Measurements from ENCODE around the gene PKN3. TPM values are rescaled to one million over a fixed set of nuclear protein-coding genes. Genes with fewer than 3 reads are reported as not detected.

Gene PKN3
- total and polyA plus RNA-seq, 8 donors, result 11.8 to 18.0 (median 14.4) TPM

DNA sequence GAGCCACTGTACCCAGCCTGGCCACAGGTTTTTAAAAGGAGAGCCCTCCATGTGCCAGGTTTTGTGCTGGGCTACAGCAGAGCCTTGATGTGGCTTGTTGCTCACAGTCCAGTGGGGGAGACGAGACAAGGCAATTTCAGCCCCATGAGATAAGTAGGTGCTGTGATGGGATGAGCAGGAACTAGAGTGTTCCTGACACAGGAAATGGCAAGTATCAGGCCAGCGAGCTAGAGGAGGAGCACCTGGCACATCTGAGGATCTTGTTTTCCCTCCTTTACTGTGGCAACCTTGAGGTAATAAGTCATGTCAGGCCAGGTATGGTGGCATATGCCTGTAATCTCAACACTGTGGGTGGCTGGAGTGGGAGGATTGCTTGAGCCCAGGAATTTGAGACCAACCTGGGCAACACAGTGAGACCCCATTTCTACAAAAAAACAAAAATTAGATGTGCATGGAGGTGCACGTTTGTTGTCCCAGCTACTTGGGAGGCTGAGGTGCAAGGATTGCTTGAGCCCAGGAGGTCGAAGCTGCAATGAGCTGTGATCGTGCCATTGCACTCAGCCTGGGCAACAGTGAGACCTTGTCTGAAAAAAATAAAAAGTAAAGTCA lies 25.4 kb downstream of the PKN3 start:
- intact Hi-C loops (cut with DNase I), result no loop called here
- H3K36me3 ChIP-seq, result peaks cover 0 to 31% of the 10 kb centered on the region in 2 donors
- H3K4me1 ChIP-seq, result peaks cover 0 to 19% of the 10 kb centered on the region in 2 donors
- no peaks in the 10 kb centered on the region for H3K27me3 ChIP-seq
- no peak overlapping the region for H3K27ac ChIP-seq
- no peaks in the 10 kb centered on the region for H3K9me3 ChIP-seq
- no peak for DNase-seq
- no peak overlapping the region for H3K4me3 ChIP-seq
- ATAC-seq, result no peak
- TF ChIP-seq, protein P1, sequence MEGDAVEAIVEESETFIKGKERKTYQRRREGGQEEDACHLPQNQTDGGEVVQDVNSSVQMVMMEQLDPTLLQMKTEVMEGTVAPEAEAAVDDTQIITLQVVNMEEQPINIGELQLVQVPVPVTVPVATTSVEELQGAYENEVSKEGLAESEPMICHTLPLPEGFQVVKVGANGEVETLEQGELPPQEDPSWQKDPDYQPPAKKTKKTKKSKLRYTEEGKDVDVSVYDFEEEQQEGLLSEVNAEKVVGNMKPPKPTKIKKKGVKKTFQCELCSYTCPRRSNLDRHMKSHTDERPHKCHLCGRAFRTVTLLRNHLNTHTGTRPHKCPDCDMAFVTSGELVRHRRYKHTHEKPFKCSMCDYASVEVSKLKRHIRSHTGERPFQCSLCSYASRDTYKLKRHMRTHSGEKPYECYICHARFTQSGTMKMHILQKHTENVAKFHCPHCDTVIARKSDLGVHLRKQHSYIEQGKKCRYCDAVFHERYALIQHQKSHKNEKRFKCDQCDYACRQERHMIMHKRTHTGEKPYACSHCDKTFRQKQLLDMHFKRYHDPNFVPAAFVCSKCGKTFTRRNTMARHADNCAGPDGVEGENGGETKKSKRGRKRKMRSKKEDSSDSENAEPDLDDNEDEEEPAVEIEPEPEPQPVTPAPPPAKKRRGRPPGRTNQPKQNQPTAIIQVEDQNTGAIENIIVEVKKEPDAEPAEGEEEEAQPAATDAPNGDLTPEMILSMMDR (IDR thresholded peaks at IDR 0.05), result no peak

DNA sequence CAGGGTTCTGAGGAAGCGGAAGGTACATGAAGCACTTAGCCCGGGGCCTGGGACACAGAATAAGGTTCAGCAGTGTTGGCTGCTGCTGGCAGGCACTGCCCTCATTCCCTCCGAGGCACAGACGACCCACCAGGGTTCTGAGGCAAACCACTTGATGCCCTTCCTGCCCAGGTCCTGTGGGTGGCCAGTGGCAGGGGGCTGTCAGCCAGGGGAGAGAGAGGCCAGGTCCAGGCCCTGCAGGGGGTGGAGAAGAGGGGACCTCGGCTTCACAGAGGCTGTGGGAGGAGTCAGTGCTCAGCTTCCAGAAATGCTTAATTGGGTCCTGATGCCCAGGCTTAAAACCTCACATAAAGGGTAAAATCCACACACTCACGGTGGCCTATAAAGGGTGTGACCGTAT lies 26.0 kb downstream of the PKN3 start:
- peaks cover 0 to 13% of the 10 kb centered on the region in 2 donors for H3K4me1 ChIP-seq
- H3K9me3 ChIP-seq, result no peaks in the 10 kb centered on the region
- intact Hi-C loops (cut with DNase I), result no loop called here
- no peak overlapping the region for H3K27ac ChIP-seq
- peaks cover 0 to 36% of the 10 kb centered on the region in 2 donors for H3K36me3 ChIP-seq
- TF ChIP-seq, protein P1 (IDR thresholded peaks at IDR 0.05), result no peak
- no peaks in the 10 kb centered on the region for H3K27me3 ChIP-seq
- no peak for DNase-seq
- no peak overlapping the region for H3K4me3 ChIP-seq
- ATAC-seq, result no peak

DNA sequence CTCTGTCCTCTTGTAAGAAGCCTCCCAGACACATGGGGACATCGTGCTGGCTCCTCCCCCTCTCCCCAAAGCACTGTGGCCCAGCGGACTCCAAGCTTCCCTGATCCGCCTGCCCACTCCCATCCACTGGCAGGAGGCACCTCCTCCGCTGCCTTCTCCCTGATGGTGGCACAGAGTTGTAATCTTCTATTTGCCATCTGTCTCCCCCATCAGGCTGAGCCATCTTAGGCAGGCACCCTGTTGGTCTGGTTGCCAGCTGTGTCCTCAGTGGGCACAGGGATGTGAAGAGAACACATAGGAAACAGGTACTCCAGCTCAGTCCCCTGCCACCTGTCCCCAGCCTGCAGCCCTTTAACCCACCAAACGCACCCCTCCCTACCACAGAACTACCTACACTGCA lies 27.0 kb downstream of the PKN3 start:
- peaks cover 0 to 37% of the 10 kb centered on the region in 2 donors for H3K36me3 ChIP-seq
- TF ChIP-seq, protein P1 (IDR thresholded peaks at IDR 0.05), result no peak
- no peak overlapping the region for H3K4me3 ChIP-seq
- H3K9me3 ChIP-seq, result no peaks in the 10 kb centered on the region
- no peak overlapping the region for H3K27ac ChIP-seq
- no peak for DNase-seq
- intact Hi-C loops (cut with DNase I), result no loop called here
- H3K27me3 ChIP-seq, result no peaks in the 10 kb centered on the region
- H3K4me1 ChIP-seq, result peaks cover 0 to 8% of the 10 kb centered on the region in 2 donors
- no peak for ATAC-seq

DNA sequence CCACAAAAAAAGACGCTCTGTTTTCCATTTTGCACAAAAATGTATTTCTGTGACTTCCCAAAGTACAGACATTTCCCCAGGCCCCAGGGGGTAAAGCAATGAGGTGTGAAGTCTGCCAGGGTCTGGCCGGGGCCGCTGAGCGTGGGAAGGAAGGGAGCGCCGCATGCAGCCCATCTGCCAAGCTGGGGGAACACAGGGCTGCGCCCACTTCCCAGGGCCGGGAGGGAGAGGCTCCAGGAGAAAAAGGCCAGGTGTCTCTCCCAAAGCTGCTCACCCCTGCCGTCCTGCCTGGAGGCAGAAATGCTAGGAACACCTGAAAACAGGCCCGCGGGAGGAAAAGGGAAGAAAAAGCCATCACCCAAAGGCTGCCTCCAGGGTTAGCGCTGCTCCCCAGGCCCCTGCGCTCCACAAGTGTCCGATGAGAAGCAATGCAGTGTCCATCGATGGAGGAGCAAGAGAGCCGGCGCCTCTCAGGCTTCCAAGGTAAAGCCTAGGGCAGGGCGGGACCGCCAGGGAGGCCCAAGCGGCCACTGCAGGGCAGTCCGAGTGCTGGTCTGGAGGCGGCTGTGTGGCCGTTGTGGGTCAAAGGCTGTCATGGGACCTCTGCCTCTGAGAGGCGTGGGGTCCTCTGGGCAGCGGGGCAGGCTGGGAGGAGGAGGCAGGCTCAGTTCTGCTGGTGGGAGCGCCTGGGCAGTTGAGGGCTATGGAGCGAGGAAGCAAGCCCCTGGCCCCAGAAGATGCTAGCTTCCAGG lies 27.6 kb downstream of the PKN3 start:
- intact Hi-C loops (cut with DNase I), result no loop called here
- ATAC-seq (no peak), DNase-seq (no peak)
- H3K27ac ChIP-seq, result no peak overlapping the region
- H3K9me3 ChIP-seq, result no peaks in the 10 kb centered on the region
- H3K4me3 ChIP-seq, result no peak overlapping the region
- H3K36me3 ChIP-seq, result peaks cover 0 to 43% of the 10 kb centered on the region in 2 donors
- TF ChIP-seq, protein P1 (IDR thresholded peaks at IDR 0.05), result no peak
- H3K4me1 ChIP-seq, result peaks cover 0 to 3% of the 10 kb centered on the region in 2 donors
- no peaks in the 10 kb centered on the region for H3K27me3 ChIP-seq

DNA sequence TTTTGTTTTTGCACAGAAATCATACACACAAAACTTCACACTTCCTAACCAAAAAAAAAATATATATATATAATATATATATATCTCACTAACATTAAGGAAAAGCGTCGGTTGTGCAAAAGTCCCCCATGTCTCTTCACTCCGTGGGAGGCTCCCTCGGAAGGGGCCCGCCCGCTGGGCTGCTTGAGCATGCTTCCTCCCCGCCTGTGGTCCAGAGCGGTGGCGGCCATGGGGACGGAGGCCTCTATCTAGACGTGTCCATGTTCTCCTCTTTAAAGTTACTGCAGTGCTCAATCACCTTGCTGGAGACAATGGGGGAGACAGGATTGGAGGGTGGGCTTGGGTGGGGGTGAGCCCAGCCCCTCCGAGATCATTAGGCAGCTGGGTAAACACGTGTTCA lies 28.8 kb downstream of the PKN3 start:
- TF ChIP-seq, protein P1 (IDR thresholded peaks at IDR 0.05), result no peak
- H3K36me3 ChIP-seq, result peaks cover 0 to 49% of the 10 kb centered on the region in 2 donors
- DNase-seq, result no peak
- no peaks in the 10 kb centered on the region for H3K27me3 ChIP-seq
- no peak overlapping the region for H3K27ac ChIP-seq
- H3K4me1 ChIP-seq, result no peaks in the 10 kb centered on the region
- intact Hi-C loops (cut with DNase I), result no loop called here
- H3K4me3 ChIP-seq, result no peak overlapping the region
- ATAC-seq, result no peak
- no peaks in the 10 kb centered on the region for H3K9me3 ChIP-seq

All from left lung (tissue), 10 donors.